ENCODE data around the gene CFAP161. TPM values are rescaled to one million over a fixed set of nuclear protein-coding genes. Genes with fewer than 3 reads are reported as not detected.

The CFAP161 gene
- total RNA-seq, 3 donors from 2014 or later, result 0.54 TPM; not detected in 2

DNA sequence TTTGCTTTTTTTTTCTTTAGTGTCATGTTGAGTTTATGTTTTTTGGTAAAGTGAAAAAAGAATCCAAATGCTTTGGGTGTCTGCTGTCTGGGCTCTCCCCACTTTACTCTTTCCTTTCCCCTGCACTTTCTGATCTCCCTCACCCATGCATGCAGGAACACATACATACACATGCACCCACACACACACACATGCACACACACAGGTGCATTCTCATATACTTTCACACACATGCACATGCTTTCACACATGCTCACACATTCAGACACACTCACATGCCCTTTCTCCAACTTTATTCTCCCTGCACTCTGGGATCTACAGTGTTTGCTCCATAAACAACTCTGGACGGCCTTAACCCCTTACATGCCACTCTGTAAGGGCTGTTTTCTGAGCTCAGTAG lies 46.4 kb upstream of the CFAP161 start:
- Histone ChIP-seq H3K4me1 (ENCODE audit: low read depth) (no peaks in the 10 kb centered on the region), H3K36me3 (ENCODE audit: low read depth) (no peaks in the 10 kb centered on the region), H3K4me3 (no peak overlapping the region), H3K9me3 (no peaks in the 10 kb centered on the region)
- no peak for ATAC-seq
- DNase-seq, result no peak
- intact Hi-C loops (cut with DNase I, micrococcal nuclease), result no loop called here
- TF ChIP-seq CTCF (IDR thresholded peaks at IDR 0.05), result no peak

DNA sequence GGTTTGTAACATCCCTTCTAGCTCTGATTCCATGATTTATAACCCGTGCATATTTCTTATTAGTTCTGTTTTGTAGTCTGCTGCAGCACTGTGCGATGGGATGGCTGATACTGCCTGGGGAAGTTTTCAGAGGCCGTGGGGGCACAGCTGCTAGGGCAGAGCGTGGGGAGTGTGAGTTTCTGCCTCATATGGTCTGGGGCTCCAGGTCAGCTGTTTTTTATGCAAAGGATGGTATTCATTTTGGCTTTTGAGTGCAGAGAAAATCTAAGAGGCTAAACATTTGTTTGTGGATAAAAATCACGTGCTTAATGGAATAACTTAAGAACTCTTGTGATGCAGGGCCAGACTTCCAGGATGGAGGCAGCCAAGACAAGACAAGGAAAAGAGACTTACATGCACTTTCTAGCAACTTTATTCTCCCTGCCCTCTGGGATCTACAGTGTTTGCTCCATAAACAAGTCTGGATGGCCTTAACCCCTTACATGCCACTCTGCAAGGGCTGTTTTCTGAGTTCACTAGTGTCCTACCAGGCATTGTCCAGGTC lies 45.5 kb upstream of the CFAP161 start:
- H3K36me3 ChIP-seq (ENCODE audit: low read depth), result no peaks in the 10 kb centered on the region
- no peaks in the 10 kb centered on the region for H3K4me1 ChIP-seq (ENCODE audit: low read depth)
- H3K9me3 ChIP-seq, result no peaks in the 10 kb centered on the region
- DNase-seq, result no peak
- no peak overlapping the region for H3K4me3 ChIP-seq
- intact Hi-C loops (cut with DNase I, micrococcal nuclease), result no loop called here
- ATAC-seq, result no peak
- no peak for TF ChIP-seq CTCF (IDR thresholded peaks at IDR 0.05)

DNA sequence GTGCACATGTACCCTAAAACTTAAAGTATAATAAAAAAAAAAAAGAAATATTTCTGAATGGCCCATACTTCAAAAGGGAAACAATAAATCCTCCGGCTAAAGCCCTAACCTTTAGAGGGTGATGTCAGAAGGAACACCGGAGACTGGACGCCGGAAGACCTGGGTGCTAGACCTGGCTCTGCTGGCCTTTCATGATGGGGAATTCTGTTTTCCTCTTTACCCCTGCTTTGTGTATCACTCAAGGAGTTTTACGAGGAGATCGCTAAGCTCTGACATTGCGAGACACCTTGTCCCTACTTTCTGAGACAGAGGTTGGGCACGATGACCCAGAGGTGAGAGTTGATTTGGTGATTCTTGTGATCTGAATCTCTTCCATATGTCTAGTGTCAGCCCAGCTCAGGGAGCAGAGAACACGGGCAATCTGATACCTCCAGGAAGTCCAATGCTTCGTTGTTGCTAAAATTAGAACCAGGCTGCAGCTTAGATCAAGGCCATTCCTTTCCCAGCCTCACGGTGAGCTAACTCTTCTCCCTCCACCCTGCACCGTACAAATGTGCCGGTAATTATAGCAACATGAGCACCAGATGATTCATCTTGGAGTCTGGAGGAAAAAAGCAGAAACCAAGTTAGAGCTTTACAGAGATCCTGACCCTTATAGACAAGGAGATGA lies 42.0 kb upstream of the CFAP161 start:
- no peak for DNase-seq
- H3K36me3 ChIP-seq (ENCODE audit: low read depth), result no peaks in the 10 kb centered on the region
- H3K4me3 ChIP-seq, result no peak overlapping the region
- H3K4me1 ChIP-seq (ENCODE audit: low read depth), result no peaks in the 10 kb centered on the region
- H3K9me3 ChIP-seq, result no peaks in the 10 kb centered on the region
- intact Hi-C loops (cut with DNase I, micrococcal nuclease), result no loop called here
- TF ChIP-seq CTCF (IDR thresholded peaks at IDR 0.05), result no peak
- no peak for ATAC-seq

- H3K9me3 ChIP-seq, result no peaks in the 10 kb centered on the region
- no peak for TF ChIP-seq CTCF (IDR thresholded peaks at IDR 0.05)
- no peaks in the 10 kb centered on the region for H3K36me3 ChIP-seq (ENCODE audit: low read depth)
- DNase-seq (no peak), ATAC-seq (no peak)
- H3K4me1 ChIP-seq (ENCODE audit: low read depth), result no peaks in the 10 kb centered on the region
- intact Hi-C loops (cut with DNase I, micrococcal nuclease), result no loop called here
- no peak overlapping the region for H3K4me3 ChIP-seq
These were observed 41.5 kb upstream of the CFAP161 start for GRCh38 chr15:81092559-81092902.

- Histone ChIP-seq H3K4me1 (ENCODE audit: low read depth) (no peaks in the 10 kb centered on the region), H3K36me3 (ENCODE audit: low read depth) (no peaks in the 10 kb centered on the region), H3K9me3 (no peaks in the 10 kb centered on the region), H3K4me3 (no peak overlapping the region)
- ATAC-seq (no peak), DNase-seq (no peak)
- intact Hi-C loops (cut with DNase I, micrococcal nuclease), result no loop called here
- TF ChIP-seq CTCF (IDR thresholded peaks at IDR 0.05), result no peak
These were observed 40.1 kb upstream of the CFAP161 start for GRCh38 chr15:81093961-81094360.
